Small intestine (tissue), 7 donors: Measurements from ENCODE around the gene CRYBB2. TPM values are rescaled to one million over a fixed set of nuclear protein-coding genes. Genes with fewer than 3 reads are reported as not detected.

Experiments
- DNase-seq, 2 donors: peaks; one replicate each; pipeline versions ENCODE4 v3.0.0 to v3.0.0-alpha.2; 2013
- FAIRE-seq: peaks from 2 replicates; lab custom pipeline; 2012; peaks lifted over from hg19 to GRCh38; lab: Jason Lieb, UNC
- H3K27ac ChIP-seq, 3 donors: one replicate each; pipeline ENCODE4 v1.5.1; 2013; ENCODE audit warnings: low read length in 2 of 3, mild to moderate bottlenecking in 2 of 3, control low read depth in 1 of 3, inconsistent platforms in 1 of 3, low read depth in 1 of 3, moderate library complexity in 1 of 3
- H3K27me3 ChIP-seq, 3 donors: one replicate each; pipeline ENCODE4 v1.6.1; 2013; ENCODE audit warnings: low read length in 3 of 3, inconsistent platforms in 1 of 3; ENCODE audit not compliant: control insufficient read depth in 3 of 3, insufficient read depth in 3 of 3
- H3K36me3 ChIP-seq, 3 donors: one replicate each; pipeline ENCODE4 v1.6.1; 2013; ENCODE audit warnings: low read length in 3 of 3, inconsistent platforms in 1 of 3, low read depth in 1 of 3, mild to moderate bottlenecking in 1 of 3, moderate library complexity in 1 of 3; ENCODE audit not compliant: control insufficient read depth in 3 of 3, insufficient read depth in 2 of 3
- H3K4me1 ChIP-seq, 3 donors: one replicate each; pipeline ENCODE4 v1.6.1; 2013; ENCODE audit warnings: low read length in 2 of 3, inconsistent platforms in 1 of 3, low read depth in 1 of 3, mild to moderate bottlenecking in 1 of 3, moderate library complexity in 1 of 3; ENCODE audit not compliant: control insufficient read depth in 3 of 3, insufficient read depth in 2 of 3
- H3K4me3 ChIP-seq, 3 donors: one replicate each; pipeline ENCODE4 v1.5.1; 2013; ENCODE audit warnings: low read length in 3 of 3, control low read depth in 1 of 3, inconsistent platforms in 1 of 3, low read depth in 1 of 3, mild to moderate bottlenecking in 1 of 3, moderate library complexity in 1 of 3
- H3K9me3 ChIP-seq, 2 donors: one replicate each; pipeline ENCODE4 v1.6.1; 2013; ENCODE audit warnings: low read depth in 1 of 2, low read length in 1 of 2; ENCODE audit not compliant: control insufficient read depth in 2 of 2, insufficient read depth in 1 of 2
- WGBS, 3 donors: extraction: QIAGEN DNeasy Blood & Tissue Kit; methylation state at CpG; one replicate each; pipeline ENCODE4 v1.1.7; 2013; 5-methylcytosine and 5-hydroxymethylcytosine counted together
- polyA plus RNA-seq, 4 donors: library from polyadenylated mRNA; stranded (reverse) in 3 of 4; unstranded in 1 of 4; fragments of 200-250 nt in 3 of 4; fragments of 120-200 nt in 1 of 4; gene quantifications; one replicate each; pipeline versions ENCODE4 v1.2.1 to v1.2.3, GENCODE V29; 2013
- donor health status: healthy with polysubstance abuse.
- donor health status: control.
- donor health status: control.
- donor health status: Bipolar disorder and iron deficiency.
- donor health status: healthy.

CRYBB2 gene
- polyA plus RNA-seq, 4 donors = 0.39 to 2.7 (median 1.3) TPM; not detected in 1

DNA sequence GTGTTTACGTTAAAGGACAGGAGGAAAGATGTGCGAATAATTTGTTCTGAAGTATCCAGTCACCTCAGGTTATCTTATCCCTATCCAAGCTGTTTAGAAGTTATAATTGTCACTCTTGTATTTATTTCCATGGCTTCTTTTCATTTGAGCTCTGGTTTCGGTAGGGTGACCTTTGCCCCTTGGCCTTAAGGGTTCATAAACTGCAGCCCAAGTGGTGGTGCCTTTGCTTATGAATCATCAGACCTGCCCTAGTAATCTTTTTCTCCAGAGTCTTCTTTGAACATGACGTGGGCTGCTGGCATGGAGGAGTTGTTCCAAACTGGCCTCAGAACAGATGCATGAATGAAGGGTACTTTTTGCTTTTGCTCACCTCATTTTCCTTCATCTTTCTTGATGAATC is 26.3 kb upstream of the CRYBB2 start:
- no peaks in the 10 kb centered on the region for H3K9me3 ChIP-seq
- peaks cover 0 to 47% (median 12%) of the 10 kb centered on the region in 3 donors for H3K36me3 ChIP-seq
- DNase-seq (peak; percentile 11 to 78), FAIRE-seq (no peak)
- H3K4me1 ChIP-seq = no peaks in the 10 kb centered on the region
- H3K27ac ChIP-seq = peak overlapping the region in 1 of 3 donors; percentile 14
- WGBS, 3 donors = 26 to 57% (median 39%) methylated on average over 4 of the region's 4 CpGs
- H3K4me3 ChIP-seq = no peak overlapping the region
- H3K27me3 ChIP-seq = no peaks in the 10 kb centered on the region

DNA sequence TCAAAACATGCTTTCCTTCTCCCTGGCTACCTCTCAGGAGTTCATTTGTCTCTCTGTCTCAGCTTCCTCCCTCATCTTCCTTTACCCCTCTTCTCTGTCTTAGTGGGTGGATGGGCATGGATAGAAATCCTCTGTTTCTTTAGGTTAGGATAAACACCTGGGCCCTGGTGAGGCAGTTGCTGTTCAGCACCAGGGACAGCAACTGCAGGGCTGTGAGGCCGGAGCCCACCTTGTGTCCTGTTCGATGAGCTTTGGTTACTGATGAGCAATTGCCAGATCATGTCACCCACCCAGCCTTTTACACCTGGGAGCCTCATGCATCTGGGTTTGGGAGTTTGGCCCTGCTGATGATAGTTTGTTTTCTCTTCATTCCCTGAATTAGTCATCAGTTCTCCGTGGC is 25.9 kb upstream of the CRYBB2 start:
- no peak overlapping the region for H3K4me3 ChIP-seq
- peak overlapping the region in 1 of 3 donors; percentile 14 for H3K27ac ChIP-seq
- no peaks in the 10 kb centered on the region for H3K4me1 ChIP-seq
- 72 to 95% (median 86%) methylated on average over 3 of the region's 3 CpGs for WGBS, 3 donors
- H3K36me3 ChIP-seq = peaks cover 0 to 48% (median 12%) of the 10 kb centered on the region in 3 donors
- no peak for FAIRE-seq
- peak in 1 of 2 donors; percentile 29 for DNase-seq
- no peaks in the 10 kb centered on the region for H3K9me3 ChIP-seq
- no peaks in the 10 kb centered on the region for H3K27me3 ChIP-seq

DNA sequence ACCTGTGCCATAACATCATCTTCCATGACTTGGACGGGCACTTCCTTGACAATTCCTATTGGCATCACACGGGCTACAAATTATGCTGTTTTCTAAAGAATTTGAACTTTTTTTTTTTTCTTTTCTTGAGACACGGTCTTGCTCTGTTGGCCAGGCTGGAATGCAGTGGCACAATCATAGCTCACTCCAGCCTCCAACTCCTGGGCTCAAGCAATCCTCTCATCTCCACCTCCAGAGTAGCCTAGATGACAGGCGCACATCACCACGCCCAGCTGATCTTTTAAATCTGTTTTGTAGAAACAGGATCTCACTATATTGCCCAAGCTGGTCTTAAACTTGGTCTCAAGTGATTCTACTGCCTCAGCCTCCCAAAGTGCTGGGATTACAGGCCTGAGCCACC is 23.1 kb upstream of the CRYBB2 start:
- H3K36me3 ChIP-seq = peaks cover 0 to 41% (median 12%) of the 10 kb centered on the region in 3 donors
- WGBS, 3 donors = 91 to 95% (median 92%) methylated on average over 5 of the region's 5 CpGs
- no peak for DNase-seq
- no peaks in the 10 kb centered on the region for H3K4me1 ChIP-seq
- H3K27me3 ChIP-seq = no peaks in the 10 kb centered on the region
- FAIRE-seq = no peak
- no peaks in the 10 kb centered on the region for H3K9me3 ChIP-seq
- no peak overlapping the region for H3K4me3 ChIP-seq
- H3K27ac ChIP-seq = no peak overlapping the region

DNA sequence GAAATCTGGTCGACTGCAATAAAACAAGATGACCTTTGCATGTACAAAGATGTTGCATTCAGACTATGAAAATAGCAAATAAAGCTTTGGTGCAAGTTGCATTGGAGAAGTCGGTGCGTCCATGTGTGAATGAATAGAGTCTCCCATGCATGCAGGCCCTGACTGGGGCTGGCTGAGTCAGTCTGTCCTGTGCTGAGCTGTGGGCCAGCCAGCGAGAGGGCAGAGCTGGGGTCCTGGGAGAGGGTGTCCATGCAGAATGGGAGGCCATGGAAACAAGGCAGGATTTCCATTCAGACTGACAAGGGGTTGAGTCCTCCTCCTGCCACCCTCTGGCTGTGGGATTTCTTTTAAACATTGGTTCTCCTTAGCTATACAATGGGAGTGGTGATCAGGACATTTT is 22.1 kb upstream of the CRYBB2 start:
- no peaks in the 10 kb centered on the region for H3K9me3 ChIP-seq
- no peaks in the 10 kb centered on the region for H3K4me1 ChIP-seq
- H3K36me3 ChIP-seq = peaks cover 0 to 40% (median 12%) of the 10 kb centered on the region in 3 donors
- H3K27ac ChIP-seq = no peak overlapping the region
- WGBS, 3 donors = 82 to 88% (median 87%) methylated on average over 4 of the region's 4 CpGs
- no peak overlapping the region for H3K4me3 ChIP-seq
- FAIRE-seq (no peak), DNase-seq (no peak)
- no peaks in the 10 kb centered on the region for H3K27me3 ChIP-seq

DNA sequence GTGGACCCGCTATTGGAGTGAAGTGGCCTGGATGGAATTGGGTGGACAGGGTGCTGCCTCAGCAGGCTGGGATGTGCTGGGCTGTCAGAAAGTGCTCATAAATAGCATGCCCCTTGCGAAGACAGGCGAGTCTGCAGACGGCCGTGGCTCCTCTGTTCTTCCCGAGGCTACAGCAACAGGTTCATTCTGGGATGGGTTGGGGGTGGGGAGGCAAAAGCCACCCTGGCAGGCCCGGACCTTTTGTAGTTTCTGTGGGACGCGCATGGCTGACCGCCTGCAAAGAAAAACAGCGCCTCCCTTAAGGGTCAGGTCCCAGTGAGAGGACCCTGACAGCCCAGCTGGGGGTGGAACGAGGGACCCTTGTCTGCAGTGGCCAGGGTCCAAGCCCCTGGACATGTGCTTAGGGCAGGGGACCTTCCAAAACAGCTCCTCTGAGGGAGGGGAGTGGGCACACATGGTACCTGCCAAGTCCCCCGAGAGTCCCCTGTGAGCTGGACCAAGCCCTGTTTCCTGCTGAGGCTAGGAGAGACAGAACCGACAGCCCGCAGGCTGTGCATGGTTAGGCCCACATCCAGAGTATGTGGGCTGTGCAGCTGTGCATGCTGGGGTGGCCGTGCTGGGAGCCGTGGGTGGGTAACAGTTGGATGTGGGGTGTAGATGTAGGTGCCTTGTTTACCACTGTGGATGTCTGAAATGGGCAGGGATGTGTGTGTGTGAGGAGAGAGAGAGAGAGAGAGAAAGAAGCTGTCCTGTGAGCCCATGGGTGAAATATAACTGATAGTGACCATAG is 19.5 kb upstream of the CRYBB2 start, which contains the start of gene CRYBB3:
CRYBB3 (plus strand) TSS at position 128 of the 790 bp plus-strand sequence. CDS start 1,539 bp downstream, outside the sequence.
- Histone ChIP-seq H3K4me1 (no peaks in the 10 kb centered on the region), H3K9me3 (no peaks in the 10 kb centered on the region), H3K27me3 (no peaks in the 10 kb centered on the region), H3K36me3 (peaks cover 0 to 40% (median 12%) of the 10 kb centered on the region in 3 donors), H3K4me3 (no peak within 1 kb of the TSS), H3K27ac (no peak within 1 kb of the TSS)
- DNase-seq (no peak), FAIRE-seq (no peak)
- 76 to 85% (median 79%) methylated on average over 17 of the region's 17 CpGs for WGBS, 3 donors

DNA sequence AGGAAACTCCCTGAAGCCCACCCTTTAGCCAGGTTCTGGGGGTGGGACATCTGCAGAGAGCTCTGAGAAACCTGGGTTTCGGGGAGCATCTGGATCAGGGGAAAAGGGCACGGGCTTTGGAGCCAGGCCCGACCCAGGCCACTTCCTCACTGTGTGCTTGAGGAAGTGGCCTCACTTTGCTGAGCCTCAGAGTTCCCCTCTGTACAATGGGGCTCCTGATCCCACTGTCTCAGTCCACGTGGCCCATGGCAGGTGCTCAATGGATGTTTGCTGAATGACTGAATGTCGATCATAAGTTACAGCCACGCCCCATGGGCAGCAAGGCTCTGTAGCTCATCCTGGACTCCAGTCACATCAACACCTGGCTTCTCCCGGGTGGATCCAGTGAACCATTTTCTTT is 18.5 kb upstream of the CRYBB2 start:
- H3K4me1 ChIP-seq = no peaks in the 10 kb centered on the region
- no peak for DNase-seq
- no peaks in the 10 kb centered on the region for H3K9me3 ChIP-seq
- H3K4me3 ChIP-seq = no peak overlapping the region
- WGBS, 3 donors = 62 to 70% (median 69%) methylated on average over 7 of the region's 7 CpGs
- no peak overlapping the region for H3K27ac ChIP-seq
- FAIRE-seq = no peak
- H3K27me3 ChIP-seq = no peaks in the 10 kb centered on the region
- H3K36me3 ChIP-seq = peaks cover 0 to 37% (median 6%) of the 10 kb centered on the region in 3 donors

DNA sequence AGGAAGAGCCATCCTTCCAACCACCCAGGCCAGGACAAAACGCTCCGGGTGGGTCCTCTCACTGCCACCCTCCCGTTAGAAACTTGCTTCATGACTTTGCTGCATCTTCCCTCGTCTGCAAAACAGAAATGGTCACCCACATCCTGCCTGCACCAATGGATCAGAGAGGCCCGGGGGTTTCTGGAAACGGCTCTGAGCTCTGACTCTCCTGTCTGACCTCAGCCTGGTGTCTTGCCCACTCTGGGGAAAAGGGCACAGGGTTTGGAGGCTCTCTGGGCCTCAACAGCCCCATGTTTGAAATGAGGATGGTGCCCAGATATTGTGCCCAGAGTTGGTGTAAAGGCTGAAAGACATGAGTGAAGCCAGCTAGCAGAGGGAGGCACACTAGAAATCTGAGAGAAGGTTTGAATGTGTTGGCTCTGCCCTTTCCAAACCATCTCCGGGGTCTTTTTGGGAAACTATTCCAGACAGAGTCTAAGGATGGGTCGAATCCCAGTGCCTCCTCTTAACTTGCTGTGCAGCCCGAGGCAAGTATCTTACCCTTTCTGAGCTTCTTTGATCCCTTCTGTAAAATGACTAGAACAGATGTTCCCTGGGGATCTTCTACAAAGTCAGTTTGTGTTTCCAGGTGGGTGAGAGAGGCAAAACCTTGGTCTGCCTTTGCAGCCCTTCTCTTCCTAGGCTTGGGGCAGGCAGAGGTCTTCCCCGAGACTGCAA is 17.7 kb upstream of the CRYBB2 start:
- 68 to 77% (median 71%) methylated on average over 10 of the region's 10 CpGs for WGBS, 3 donors
- DNase-seq = no peak
- no peak overlapping the region for H3K27ac ChIP-seq
- no peak for FAIRE-seq
- H3K9me3 ChIP-seq = no peaks in the 10 kb centered on the region
- H3K27me3 ChIP-seq = no peaks in the 10 kb centered on the region
- peaks cover 0 to 31% (median 6%) of the 10 kb centered on the region in 3 donors for H3K36me3 ChIP-seq
- no peaks in the 10 kb centered on the region for H3K4me1 ChIP-seq
- H3K4me3 ChIP-seq = no peak overlapping the region

DNA sequence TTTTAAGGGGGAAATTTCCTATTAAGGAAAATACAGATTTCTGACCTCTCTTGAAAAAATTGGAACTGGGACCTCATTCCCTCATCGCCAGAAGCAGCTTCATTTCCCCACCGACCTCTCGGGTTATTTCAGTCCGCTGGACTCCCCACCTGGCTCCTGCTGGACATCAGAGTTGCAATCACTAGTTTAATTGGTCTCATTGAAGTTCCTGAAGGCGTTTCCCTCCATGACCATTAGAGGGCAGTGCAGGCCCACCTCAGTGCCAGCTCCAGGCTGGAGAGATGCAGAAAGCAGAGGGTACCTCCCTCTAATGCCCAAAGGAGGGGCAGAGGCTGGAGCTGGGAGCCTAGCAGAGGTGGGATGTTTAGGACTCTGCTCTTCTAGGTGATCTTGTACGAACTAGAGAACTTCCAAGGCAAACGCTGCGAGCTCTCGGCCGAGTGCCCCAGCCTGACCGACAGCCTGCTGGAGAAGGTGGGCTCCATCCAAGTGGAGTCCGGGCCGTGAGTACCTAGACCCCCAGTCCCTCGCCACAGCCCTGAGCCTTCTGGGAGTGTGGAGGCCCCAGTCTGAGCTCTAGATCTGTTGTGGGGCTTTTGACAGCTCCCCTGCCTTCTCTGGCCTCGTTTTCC is 17.0 kb upstream of the CRYBB2 start:
- Histone ChIP-seq H3K4me1 (no peaks in the 10 kb centered on the region), H3K27ac (no peak overlapping the region), H3K36me3 (peaks cover 0 to 29% (median 5%) of the 10 kb centered on the region in 3 donors), H3K9me3 (no peaks in the 10 kb centered on the region), H3K4me3 (no peak overlapping the region), H3K27me3 (no peaks in the 10 kb centered on the region)
- WGBS, 3 donors = 56 to 64% (median 60%) methylated on average over 15 of the region's 15 CpGs
- peak; percentile 59 for DNase-seq
- FAIRE-seq = no peak
